Posterior cingulate gyrus (tissue), 11 donors: ENCODE measurements around the gene CFHR5.
"Not testable (repeated sequence)": the region's sequence is repeated elsewhere in the genome, so short reads cannot be mapped to it uniquely, and the experiment has no call there.

Source experiments
- DNase-seq, 10 donors: peaks; one replicate each; pipeline versions ENCODE4 v3.0.0 to v3.0.0-alpha.2; 2020 to 2021; ENCODE audit warnings: mixed read lengths in 3 of 10
- intact Hi-C: fragments of 100-400 bp; cut with DNase I; formaldehyde crosslinking; loops from one replicate; pipeline ENCODE4 v1.15.1; 2023

CFHR5 gene

GRCh38 chr1:197016751-197017150 lies 39.4 kb downstream of the CFHR5 start:
- intact Hi-C loops: no loop called here
- no peak for DNase-seq

GRCh38 chr1:197017558-197018146 lies 40.3 kb downstream of the CFHR5 start:
- intact Hi-C loops: no loop called here
- no peak for DNase-seq

GRCh38 chr1:197021716-197022115 lies 44.4 kb downstream of the CFHR5 start:
- intact Hi-C loops: no loop called here

DNA sequence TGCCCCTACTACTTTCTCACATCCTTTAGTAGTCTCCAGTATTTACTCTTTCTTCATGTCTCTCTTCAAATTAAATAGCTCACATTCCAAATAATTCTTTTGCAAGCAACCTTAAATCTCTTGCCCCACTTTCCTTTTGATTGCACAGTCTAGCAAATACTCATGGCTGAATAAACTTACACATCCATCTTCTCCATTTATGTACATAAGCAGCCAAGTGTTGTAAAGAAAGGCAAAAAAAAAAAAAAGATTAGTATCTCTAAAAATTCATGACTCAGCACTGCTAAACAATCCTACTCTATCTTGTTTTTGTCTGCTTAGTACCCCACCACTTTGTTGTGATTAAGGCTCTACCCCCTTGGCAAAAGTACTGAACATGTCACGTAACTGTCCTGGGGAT lies 47.1 kb downstream of the CFHR5 start:
- intact Hi-C loops: no loop called here
- no peak for DNase-seq

More at GRCh38 chr1:197021716-197022115, 44.4 kb downstream of the CFHR5 start:
- DNase-seq: no peak

- no peak for DNase-seq
- intact Hi-C loops: no loop called here
These were observed 50.0 kb downstream of the CFHR5 start for GRCh38 chr1:197027359-197027758.

GRCh38 chr1:197029749-197030148 lies 52.4 kb downstream of the CFHR5 start:
- DNase-seq: no peak
- intact Hi-C loops: no loop called here

GRCh38 chr1:197034631-197035339 lies 57.4 kb downstream of the CFHR5 start:
- intact Hi-C loops, DNase-seq: not testable (repeated sequence)

DNA sequence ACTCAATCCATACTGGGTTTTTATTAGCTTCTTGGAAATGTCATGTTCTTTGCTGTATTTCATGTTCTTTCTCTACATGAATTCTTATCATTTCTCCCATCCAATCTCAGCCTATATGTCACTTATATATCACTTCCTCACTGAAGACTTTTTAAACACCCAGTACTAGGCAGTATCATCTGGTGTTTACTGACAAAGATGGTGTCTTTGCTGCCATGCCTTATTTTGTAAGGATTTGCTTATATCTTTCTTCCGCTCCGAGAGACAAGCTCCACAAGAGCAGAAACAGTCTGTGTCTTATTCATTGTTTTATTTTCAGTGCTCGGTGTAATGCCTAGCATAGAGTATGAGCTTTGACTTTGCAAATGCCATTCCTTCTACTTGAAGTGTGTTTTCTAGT lies 59.5 kb downstream of the CFHR5 start:
- intact Hi-C loops: no loop called here
- no peak for DNase-seq

- DNase-seq: no peak
- intact Hi-C loops: no loop called here
These were observed 64.4 kb downstream of the CFHR5 start for GRCh38 chr1:197041486-197042353.

GRCh38 chr1:197042676-197043341 lies 65.5 kb downstream of the CFHR5 start:
- intact Hi-C loops: no loop called here
- DNase-seq: no peak

- intact Hi-C loops: no loop called here
- DNase-seq: no peak
These were observed 71.7 kb downstream of the CFHR5 start for GRCh38 chr1:197049100-197049499.
